A204.1 (cell line): Measurements from ENCODE around the gene GUCA1A.
"Not testable (repeated sequence)": the region's sequence is repeated elsewhere in the genome, so short reads cannot be mapped to it uniquely, and the experiment has no call there.

Source experiments
- FAIRE-seq: peaks from 2 replicates; lab custom pipeline; 2012; peaks lifted over from hg19 to GRCh38; lab: Jason Lieb, UNC

Gene GUCA1A

DNA sequence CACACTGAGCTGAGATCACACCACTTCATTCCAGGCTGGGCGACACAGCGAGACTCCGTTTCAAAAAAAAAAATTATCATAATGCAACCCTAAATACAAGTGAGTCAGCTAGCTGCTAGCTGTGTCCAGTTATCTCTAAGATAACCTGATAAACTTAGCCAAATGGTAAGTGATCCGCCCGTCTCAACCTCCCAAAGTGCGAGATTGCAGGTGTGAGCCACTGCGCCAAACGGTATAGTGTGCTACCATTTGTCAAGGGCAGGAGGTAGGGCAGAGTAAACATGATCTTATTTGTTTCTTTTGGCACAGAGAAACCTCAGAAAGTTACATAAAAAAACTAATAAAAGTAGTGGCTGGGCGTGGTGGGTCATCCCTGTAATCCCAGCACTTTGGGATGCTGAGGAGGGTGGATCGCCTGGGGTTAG, 26.0 kb upstream of the GUCA1A start:
- FAIRE-seq, result no peak

GRCh38 chr6:42148058-42148457, 25.1 kb upstream of the GUCA1A start:
- FAIRE-seq, result no peak

DNA sequence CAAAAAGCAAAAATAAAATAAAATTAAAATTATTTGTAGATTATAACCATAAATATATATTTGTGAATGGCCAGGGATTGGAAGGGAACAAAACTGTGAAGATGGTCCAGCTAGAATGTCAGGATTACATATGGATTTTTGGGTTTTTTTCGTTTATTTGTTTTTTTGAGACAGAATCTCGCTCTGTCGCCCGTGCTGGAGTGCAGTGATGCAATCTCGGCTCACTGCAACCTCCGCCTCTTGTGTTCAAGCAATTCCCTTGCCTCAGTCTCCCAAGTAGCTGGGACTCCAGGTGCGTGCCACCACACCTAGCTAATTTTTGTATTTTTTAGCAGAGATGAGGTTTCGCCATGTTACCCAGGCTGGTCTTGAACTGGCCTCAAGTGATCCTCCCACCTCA, 22.9 kb upstream of the GUCA1A start:
- FAIRE-seq, result no peak

DNA sequence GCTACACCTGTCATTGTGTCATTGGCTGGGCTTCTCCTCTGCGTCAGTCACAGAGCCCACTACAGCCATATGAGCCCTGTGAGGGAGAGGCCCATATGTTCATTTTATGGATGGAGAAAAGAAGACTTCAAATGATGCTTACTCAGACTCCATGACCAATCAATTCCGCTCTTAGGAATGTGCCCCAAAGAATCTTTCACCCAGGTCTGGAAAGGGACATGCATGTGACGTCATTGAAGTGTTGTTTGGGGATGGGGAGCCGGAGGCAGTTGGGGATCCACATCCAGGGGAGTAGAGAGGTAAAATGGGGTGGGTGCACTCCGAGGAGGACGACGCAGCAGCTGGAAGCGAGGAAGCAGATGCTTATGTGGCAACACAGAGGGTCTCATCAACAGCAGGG, 21.1 kb upstream of the GUCA1A start:
- FAIRE-seq, result no peak

DNA sequence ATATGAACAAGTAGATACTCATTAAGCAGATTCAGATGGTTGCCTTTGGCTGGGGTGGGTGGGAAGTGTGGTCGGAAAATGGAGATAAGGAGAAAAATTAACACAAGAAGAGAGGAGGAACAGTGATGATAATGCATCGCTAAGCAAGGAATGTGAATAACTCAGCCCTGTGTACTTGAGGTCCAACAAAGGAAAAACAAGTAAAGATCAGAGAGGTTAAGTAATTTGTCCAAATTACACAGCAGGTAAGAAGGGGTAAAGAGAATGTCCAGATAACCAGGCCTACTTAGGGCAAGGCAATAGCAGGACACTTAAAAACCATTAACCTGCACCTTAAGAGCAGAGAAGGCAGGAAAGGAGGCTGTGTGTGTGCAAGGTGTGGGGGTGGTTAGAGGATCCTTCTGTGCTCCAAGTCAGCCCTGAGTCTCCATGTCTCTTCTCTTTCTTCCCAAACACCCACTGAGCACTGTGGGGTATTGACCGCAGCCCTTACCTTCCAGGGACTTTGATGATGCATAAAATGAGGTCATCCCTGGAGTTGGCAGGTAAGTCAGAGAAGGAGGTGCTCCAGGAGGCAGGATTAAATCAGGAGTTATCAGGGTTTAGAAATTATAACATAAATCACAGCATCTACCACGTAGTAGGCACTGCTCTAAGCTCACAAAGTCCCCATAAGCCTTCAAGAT, 20.5 kb upstream of the GUCA1A start:
- not testable (repeated sequence) for FAIRE-seq

GRCh38 chr6:42153921-42154320, 19.2 kb upstream of the GUCA1A start:
- no peak for FAIRE-seq

- no peak for FAIRE-seq
Observed at GRCh38 chr6:42154461-42155209, 18.5 kb upstream of the GUCA1A start.

DNA sequence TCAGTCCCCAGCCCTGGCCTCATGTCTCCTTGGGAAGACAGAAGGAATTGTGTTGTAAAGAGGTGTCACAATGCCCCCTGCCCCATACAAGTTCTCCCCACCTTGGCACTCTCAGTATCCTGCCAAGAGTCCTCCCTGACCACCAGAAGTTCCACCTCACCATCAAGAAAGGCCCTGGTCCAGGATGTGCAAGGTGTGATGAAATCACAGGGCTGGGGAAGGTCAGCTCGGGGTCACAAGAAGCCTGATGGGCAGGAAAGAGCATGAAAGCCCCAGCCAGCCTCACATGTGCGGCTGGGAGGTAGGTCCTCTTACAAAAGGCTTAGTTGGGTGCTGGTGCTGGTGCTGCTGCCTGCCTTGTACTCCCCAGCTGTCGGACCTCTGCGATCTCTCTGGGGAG, 17.9 kb upstream of the GUCA1A start:
- FAIRE-seq, result no peak

DNA sequence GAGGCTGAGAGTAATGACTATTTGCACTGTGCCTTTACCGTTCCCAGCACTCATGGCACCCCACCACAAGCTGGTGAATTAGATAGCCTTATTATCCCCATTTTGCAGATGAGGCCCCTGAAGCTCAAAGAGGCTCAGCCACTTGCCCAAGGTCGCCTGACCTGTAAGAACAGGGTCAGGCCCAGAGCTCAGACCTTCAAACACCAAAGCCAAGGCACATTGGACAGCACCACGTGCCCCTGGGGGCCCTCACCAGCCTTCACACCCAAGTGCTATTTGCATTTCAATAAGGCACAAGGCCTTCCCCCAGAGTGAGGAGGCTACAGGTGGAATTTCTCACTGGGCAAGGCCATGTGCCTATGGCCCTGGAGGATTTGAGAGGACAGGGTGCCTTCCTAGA, 16.5 kb upstream of the GUCA1A start:
- FAIRE-seq, result no peak

DNA sequence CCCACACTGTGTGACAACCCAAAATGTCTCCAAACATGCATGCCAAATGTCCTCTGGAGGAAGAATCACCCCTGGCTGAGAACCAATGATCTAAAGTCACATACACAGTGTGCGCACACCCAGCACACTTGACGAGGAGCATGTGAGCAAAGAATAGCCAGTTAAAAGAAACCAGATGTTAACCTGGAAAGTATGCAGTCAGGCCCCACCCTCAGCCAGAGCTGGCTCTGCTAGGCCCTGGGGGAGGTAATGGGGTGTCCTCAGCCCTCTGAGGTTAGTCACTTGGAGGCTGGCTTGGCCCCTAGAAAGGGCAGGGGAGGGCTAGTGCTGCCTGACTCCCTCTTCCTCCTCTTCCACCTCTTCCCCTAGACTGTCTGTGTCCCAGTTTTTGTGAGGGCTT, 15.2 kb upstream of the GUCA1A start:
- no peak for FAIRE-seq

GRCh38 chr6:42158631-42159030, 14.5 kb upstream of the GUCA1A start:
- FAIRE-seq, result no peak

DNA sequence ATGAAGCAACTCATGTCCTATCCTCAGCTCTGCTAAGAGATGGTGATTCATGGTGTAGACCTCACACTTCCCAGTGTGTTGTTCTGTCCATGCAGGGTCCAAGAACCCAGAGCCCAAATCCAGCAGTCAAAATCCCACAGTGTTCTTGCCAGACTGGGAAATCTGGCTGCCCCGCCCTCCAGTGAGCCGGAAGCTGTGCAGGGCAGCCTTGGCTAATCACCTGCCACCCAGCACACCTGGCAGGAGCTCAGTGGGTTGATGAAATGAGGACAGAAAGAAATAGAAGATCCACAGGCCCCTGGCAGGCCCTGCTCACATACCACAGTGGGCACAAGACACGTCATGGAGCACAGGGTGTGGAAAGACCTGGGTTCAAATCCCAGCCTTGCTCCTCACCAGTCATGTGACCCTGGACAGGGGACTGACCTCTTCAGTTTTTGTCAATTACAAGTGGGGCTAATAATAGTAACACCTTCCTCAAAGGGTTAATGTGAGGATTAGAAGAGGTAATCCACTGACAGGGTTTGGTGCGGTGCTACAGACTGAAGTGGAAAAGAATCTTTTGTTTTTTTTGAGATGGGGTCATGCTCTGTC, 13.6 kb upstream of the GUCA1A start:
- no peak for FAIRE-seq

- FAIRE-seq, result no peak
Observed at GRCh38 chr6:42162384-42162783, 10.8 kb upstream of the GUCA1A start.

DNA sequence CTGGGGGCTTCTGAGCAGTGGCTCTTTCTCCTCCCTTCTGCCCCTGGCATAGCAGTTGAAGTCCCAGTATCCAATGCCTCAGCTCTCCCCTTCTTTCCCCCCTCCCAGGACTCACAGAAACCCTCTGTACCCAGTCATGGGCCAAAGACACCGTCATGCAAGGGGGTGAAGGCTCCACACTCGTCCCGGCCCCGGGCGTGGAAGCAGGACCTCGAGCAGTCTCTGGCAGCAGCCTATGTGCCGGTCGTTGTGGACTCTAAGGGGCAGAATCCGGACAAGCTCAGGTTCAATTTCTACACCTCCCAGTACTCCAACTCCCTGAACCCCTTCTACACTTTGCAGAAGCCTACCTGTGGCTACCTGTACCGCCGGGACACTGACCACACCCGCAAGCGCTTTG, 10.4 kb upstream of the GUCA1A start:
- no peak for FAIRE-seq

DNA sequence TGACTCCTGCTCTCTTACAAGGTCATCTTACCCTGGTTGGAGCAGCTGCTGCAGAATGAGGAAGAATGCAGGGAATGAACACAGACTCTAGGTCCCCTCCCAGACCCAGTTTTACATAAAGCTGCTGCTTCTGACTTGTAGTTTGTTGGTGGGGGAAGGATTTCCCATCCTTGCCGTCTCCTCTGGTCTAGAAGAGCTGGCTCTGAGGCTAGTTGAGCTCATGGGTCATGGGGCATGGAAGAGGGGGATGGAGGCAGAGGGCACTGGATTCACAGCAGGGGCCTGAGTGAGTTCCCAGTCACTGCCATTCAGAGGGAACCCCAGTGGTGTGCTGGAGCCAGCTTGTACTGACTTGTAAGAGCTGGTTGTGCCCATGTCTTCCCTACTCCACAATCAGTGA, 9.2 kb upstream of the GUCA1A start:
- no peak for FAIRE-seq

DNA sequence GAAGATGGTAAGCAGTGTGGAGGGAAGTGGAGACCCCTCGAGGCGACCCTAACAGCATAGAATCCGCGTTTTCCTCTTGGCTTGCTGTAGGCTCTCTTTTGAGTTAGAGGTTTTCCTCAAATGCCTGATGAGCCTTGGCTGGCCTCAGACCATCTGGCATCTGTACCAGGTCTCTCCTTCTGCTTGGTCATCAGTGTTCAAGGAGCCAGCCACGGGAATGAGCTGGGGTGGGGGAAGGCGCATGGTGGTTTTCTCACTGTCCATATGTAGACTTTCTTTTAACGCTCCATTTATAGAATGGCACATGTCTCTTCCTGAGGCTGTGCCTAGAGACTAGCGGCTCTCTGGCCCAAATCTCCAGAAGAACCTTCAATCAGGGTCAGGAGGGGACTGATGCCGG, 8.1 kb upstream of the GUCA1A start:
- no peak for FAIRE-seq

DNA sequence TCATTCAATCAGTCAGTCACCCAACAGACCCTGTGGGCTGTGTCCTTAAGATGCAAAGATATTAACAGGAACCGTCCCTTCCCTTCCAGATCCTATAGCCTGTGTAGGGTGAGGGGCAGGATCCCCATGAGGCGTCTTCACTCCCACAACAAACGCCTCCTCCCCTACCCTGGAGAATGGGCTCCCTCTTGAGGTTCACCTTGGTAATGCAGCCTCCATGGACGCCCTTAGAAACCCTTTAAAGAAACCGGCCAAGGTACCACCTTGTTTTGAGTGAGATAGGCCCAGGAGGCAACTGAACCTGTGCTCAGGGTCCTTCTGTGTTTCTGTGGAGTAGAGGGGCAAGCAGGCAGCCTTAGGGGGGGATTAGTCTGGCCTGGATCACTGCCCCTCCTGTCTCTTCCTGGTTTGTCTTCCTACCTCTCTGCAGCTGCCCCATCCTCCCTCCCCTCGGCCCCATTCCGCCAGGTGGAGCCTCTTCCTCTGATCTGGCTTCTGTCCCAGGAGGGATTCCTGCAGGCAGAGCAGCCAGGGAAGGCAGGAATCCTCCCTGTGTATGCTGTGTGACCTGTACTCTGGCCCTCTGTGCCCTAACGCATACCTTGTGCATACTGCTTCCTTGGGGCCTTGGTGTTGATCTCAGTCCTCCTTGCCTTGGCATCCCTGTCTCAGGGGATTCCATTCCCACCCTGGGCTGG, 6.6 kb upstream of the GUCA1A start:
- no peak for FAIRE-seq

- FAIRE-seq, result no peak
Observed at GRCh38 chr6:42168650-42169049, 4.5 kb upstream of the GUCA1A start.

DNA sequence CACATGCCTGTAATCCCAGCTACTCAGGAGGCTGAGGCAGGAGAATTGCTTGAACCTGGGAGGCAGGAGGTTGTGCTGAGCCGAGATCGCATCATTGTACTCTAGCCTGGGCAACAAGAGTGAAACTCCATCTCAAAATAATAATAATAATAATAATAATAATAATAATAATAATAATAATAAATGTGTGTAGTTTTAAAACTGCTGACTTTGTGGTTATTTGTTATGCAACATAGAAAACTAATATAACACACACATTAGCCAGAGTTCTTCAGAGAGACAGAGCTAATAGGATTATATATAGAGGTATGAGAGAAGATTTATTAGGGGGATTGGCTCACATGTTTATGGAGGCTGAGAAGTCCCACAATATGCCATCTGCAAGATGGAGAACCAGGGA, 3.4 kb upstream of the GUCA1A start:
- not testable (repeated sequence) for FAIRE-seq

DNA sequence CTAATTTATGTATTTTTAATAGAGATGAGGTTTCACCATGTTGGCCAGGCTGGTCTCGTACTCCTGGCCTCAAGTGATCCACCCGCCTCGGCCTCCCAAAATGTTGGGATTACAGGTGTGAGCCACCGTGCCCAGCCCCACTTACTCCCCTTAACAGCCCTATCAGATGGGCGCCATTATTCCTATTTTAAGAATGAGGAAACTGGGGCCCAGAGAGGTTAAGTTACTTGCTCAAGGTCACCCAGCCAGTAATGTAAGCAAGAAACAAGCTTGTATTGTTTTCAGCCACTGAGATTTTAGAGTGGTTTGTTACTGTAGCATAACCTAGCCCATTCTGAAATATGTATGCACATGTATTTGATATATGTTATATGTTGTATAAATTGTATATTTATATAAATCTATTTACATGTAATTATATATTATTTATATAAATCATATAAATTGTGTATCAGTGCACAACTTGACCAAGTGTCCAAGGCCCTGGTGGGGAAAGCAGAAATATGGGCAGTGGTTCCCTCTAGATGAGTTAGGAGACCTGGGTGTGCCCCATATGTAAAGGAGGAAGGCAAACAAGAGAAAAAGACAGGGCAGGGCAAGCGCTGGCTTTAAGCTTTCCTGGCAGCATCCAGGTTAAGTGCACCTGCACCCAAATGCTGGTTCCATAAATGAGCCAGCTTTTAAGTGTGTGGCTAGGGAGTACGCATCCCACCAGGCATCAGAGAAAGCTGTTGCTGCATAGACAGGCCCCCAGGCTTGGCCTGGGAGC, 1.2 kb upstream of the GUCA1A start:
- FAIRE-seq, result no peak

DNA sequence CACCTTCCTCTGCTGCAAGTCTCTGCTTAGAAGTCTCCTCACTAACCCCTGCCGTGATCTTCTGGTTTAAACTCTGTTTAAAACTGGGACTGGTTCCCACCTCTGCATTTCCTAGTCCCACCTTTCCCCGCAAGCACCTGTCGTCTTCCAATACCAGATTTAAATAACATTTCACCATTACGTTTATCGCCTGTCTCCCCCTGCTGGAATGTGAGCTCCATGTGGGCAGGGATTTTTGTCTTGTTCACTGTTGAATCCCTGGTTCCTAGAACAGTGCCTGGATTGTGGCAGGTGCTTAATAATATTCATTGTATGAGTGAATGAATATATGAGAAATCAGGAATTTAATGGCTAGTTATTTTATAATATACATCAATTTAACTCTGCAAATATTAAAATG, 2.7 kb downstream of the GUCA1A start:
- FAIRE-seq, result no peak

DNA sequence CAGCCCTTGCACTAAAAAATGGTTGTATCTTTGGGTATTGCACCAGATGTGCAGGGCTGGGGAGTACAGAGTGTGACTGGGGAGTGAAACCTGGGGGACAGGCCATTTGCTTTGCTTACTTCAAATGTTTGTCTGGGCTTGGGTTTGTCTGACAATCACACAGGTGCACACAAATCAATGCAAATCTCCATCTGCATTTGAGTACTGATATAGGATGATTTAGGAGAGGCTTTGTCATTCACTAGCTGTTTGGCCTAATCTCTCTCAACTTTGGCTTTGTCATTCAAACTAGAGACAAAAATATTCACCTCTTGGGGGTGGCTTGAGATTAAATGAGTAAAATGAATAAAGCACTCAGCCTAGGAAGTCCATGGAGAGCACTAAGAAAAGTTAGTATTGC, 3.8 kb downstream of the GUCA1A start:
- no peak for FAIRE-seq
